H9 (cell line): ENCODE data around the gene LPAR1. TPM values are rescaled to one million over a fixed set of nuclear protein-coding genes. Genes with fewer than 3 reads are reported as not detected.

Experiments
- DNase-seq: peaks from one replicate; pipeline ENCODE4 v3.0.0-alpha.2; 2017
- H2AFZ ChIP-seq: one replicate; pipeline ENCODE4 v1.6.1; 2013; ENCODE audit warnings: mild to moderate bottlenecking, low read length, control low read depth, moderate library complexity
- H2AK5ac ChIP-seq: 2 replicates; pipeline ENCODE4 v1.6.1; 2013; ENCODE audit warnings: low read length, control low read depth, mixed read lengths; ENCODE audit not compliant: insufficient read length
- H2BK120ac ChIP-seq: one replicate; pipeline ENCODE4 v1.6.1; 2013; ENCODE audit warnings: low read depth, mild to moderate bottlenecking, low read length, control low read depth, inconsistent platforms; ENCODE audit not compliant: poor library complexity, severe bottlenecking
- H2BK12ac ChIP-seq: 2 replicates; pipeline ENCODE4 v1.6.1; 2013; ENCODE audit warnings: low read length, control low read depth, mixed read lengths, low read depth; ENCODE audit not compliant: insufficient read length
- H2BK15ac ChIP-seq: 2 replicates; pipeline ENCODE4 v1.6.1; 2013; ENCODE audit warnings: low read depth, low read length, control low read depth
- H2BK20ac ChIP-seq: one replicate; pipeline ENCODE4 v1.6.1; 2013; ENCODE audit warnings: low read depth, mild to moderate bottlenecking, low read length, control low read depth, inconsistent platforms; ENCODE audit not compliant: poor library complexity, severe bottlenecking
- H2BK5ac ChIP-seq: 2 replicates; pipeline ENCODE4 v1.6.1; 2013; ENCODE audit warnings: low read length, control low read depth, mixed read lengths; ENCODE audit not compliant: insufficient read length
- H3K14ac ChIP-seq: 2 replicates; pipeline ENCODE4 v1.6.1; 2013; ENCODE audit warnings: low read length, control low read depth; ENCODE audit not compliant: insufficient read depth
- H3K18ac ChIP-seq: 2 replicates; pipeline ENCODE4 v1.6.1; 2013; ENCODE audit warnings: low read depth, mild to moderate bottlenecking, mixed read lengths, low read length, control low read depth; ENCODE audit not compliant: insufficient read length
- H3K23ac ChIP-seq: 2 replicates; pipeline ENCODE4 v1.6.1; 2013; ENCODE audit warnings: low read length, control low read depth, mixed read lengths, low read depth; ENCODE audit not compliant: insufficient read length
- H3K23me2 ChIP-seq: 2 replicates; pipeline ENCODE4 v1.6.1; 2013; ENCODE audit warnings: low read depth, mild to moderate bottlenecking, mixed read lengths, low read length, control low read depth; ENCODE audit not compliant: insufficient read length, poor library complexity, severe bottlenecking
- H3K27ac ChIP-seq: 2 replicates; pipeline ENCODE4 v1.5.1; 2013; ENCODE audit warnings: low read length, control low read depth, mixed read lengths, low read depth; ENCODE audit not compliant: insufficient read length
- H3K27me3 ChIP-seq: 2 replicates; pipeline ENCODE4 v1.6.1; 2013; ENCODE audit warnings: low read length, control low read depth, inconsistent platforms; ENCODE audit not compliant: insufficient read depth
- H3K4ac ChIP-seq: 2 replicates; pipeline ENCODE4 v1.6.1; 2013; ENCODE audit warnings: low read depth, mild to moderate bottlenecking, control low read depth, inconsistent platforms, low read length, moderate library complexity
- H3K4me1 ChIP-seq: 2 replicates; pipeline ENCODE4 v1.6.1; 2013; ENCODE audit warnings: low read length, control low read depth, inconsistent platforms; ENCODE audit not compliant: insufficient read depth
- H3K4me2 ChIP-seq: 2 replicates; pipeline ENCODE4 v1.6.1; 2013; ENCODE audit warnings: low read length, control low read depth, mixed read lengths; ENCODE audit not compliant: insufficient read length, insufficient read depth
- H3K56ac ChIP-seq: 2 replicates; pipeline ENCODE4 v1.6.1; 2013; ENCODE audit warnings: low read depth, mild to moderate bottlenecking, mixed read lengths, low read length, control low read depth; ENCODE audit not compliant: insufficient read length
- H3K79me1 ChIP-seq: 2 replicates; pipeline ENCODE4 v1.6.1; 2013; ENCODE audit warnings: low read depth, mild to moderate bottlenecking, moderate library complexity, low read length, control low read depth, inconsistent platforms; ENCODE audit not compliant: insufficient read depth, poor library complexity, severe bottlenecking
- H3K79me2 ChIP-seq: 2 replicates; pipeline ENCODE4 v1.6.1; 2013; ENCODE audit warnings: low read length, control low read depth, inconsistent platforms; ENCODE audit not compliant: insufficient read depth
- H3K9ac ChIP-seq: 2 replicates; pipeline ENCODE4 v1.6.1; 2013; ENCODE audit warnings: low read length, control low read depth, mixed read lengths; ENCODE audit not compliant: insufficient read length; ENCODE audit errors: extremely low read depth
- H3K9me3 ChIP-seq: one replicate; pipeline ENCODE4 v1.6.1; 2013; ENCODE audit warnings: low read depth, low read length, inconsistent platforms; ENCODE audit not compliant: control insufficient read depth
- H3T11ph ChIP-seq: one replicate; pipeline ENCODE4 v1.6.1; 2013; ENCODE audit warnings: mild to moderate bottlenecking, low read length, control low read depth, inconsistent platforms
- H4K20me1 ChIP-seq: one replicate; pipeline ENCODE4 v1.6.1; 2013; ENCODE audit not compliant: control insufficient read depth, insufficient read length, insufficient read depth
- H4K5ac ChIP-seq: 2 replicates; pipeline ENCODE4 v1.6.1; 2013; ENCODE audit warnings: low read depth, mild to moderate bottlenecking, mixed read lengths, low read length, control low read depth; ENCODE audit not compliant: insufficient read length
- H4K8ac ChIP-seq: replicated peaks from 2 replicates; pipeline ENCODE4 v1.6.1; 2013; ENCODE audit warnings: low read length, control low read depth, mixed read lengths, low read depth; ENCODE audit not compliant: insufficient read length
- H4K91ac ChIP-seq: 2 replicates; pipeline ENCODE4 v1.6.1; 2013; ENCODE audit warnings: low read depth, mild to moderate bottlenecking, moderate library complexity, mixed read lengths, low read length, control low read depth; ENCODE audit not compliant: insufficient read length
- H3K27ac Mint-ChIP-seq, 3 experiments: 2 replicates in 2 of 3; 3 replicates in 1 of 3; pipeline ENCODE4 v1.8.0; 2020 to 2021; ENCODE audit warnings: mixed read lengths in 3 of 3, mild to moderate bottlenecking in 1 of 3, moderate library complexity in 1 of 3
- H3K27me3 Mint-ChIP-seq: 2 replicates; pipeline ENCODE4 v1.8.0; 2021; ENCODE audit warnings: low read depth, mild to moderate bottlenecking, moderate library complexity, mixed read lengths
- H3K36me3 Mint-ChIP-seq, 3 experiments: 2 replicates in 2 of 3; 3 replicates in 1 of 3; pipeline ENCODE4 v1.8.0; 2020 to 2021; ENCODE audit warnings: low read depth in 3 of 3, mixed read lengths in 3 of 3; ENCODE audit not compliant: insufficient read depth in 1 of 3
- H3K4me1 Mint-ChIP-seq, 2 experiments: 2 replicates each; pipeline ENCODE4 v1.8.0; 2020; ENCODE audit warnings: mixed read lengths in 2 of 2
- H3K4me3 Mint-ChIP-seq, 2 experiments: 2 replicates in 1 of 2; 3 replicates in 1 of 2; pipeline ENCODE4 v1.8.0; 2020 to 2021; ENCODE audit warnings: mild to moderate bottlenecking in 2 of 2, mixed read lengths in 2 of 2, moderate library complexity in 1 of 2
- H3K9me3 Mint-ChIP-seq, 2 experiments: 2 replicates in 1 of 2; 3 replicates in 1 of 2; pipeline ENCODE4 v1.8.0; 2020; ENCODE audit warnings: mild to moderate bottlenecking in 2 of 2, mixed read lengths in 2 of 2, moderate library complexity in 1 of 2
- WGBS: extraction: QIAGEN DNeasy Blood & Tissue Kit; methylation state at CpG from one replicate; pipeline ENCODE4 v1.1.7; 2013; ENCODE audit warnings: missing lambda C conversion rate, low lambda C conversion rate, mixed read lengths; ENCODE audit not compliant: insufficient read length; ENCODE audit errors: extremely low coverage; 5-methylcytosine and 5-hydroxymethylcytosine counted together
- total RNA-seq: library from RNA; stranded (reverse); gene quantifications from 2 replicates; pipeline ENCODE4 v1.2.1, GENCODE V29; 2021
- TF ChIP-seq, protein P1 (sequence below): fragments of 200-600 bp; sonication (generic); conservative IDR thresholded peaks from 3 replicates; pipeline ENCODE4 v1.8.0; 2021; ENCODE audit warnings: antibody characterized with exemption, mild to moderate bottlenecking

Gene LPAR1
- total RNA-seq, 1 experiment from 2014 or later, result 1.3 TPM

DNA sequence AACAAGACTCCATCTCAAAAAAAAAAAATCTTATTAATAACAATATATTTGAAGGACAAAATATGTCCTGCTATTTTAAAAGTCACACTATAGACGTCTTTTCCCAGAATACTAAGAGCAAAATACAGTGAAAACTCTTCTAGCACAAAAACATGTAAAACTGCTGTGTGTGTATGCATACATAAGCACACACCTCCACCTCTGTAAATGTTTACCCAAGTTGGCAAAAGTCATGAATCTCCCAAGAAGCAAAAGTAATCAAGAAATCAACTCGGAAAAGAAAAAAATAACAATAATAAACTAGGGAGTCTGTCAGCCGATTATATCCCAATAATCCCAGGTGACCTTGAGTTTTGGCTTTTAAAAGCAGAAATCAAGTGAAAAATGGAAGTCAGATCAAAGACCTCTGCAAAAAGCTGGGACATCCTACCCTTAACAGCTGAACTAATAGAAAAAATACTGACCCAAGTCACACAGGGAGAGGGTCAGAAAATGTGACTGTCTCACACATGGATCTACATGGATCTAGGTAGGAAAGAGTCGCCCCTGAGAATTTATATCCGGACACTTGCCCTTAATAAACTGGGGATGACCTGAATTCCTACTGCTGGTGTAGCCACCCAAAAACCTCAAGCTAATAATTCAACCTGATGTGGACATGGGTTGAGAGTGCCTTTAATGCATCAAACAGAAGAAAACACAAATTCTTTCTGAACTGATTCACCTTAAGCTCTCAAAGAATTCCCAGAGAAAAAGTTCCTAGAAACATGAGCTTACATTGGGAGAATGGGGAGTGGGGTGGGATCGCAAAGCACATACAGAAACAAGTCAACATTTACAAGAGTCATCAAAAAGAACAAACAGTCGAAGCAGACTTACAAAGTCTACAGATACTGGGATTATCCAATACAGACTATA lies 29.9 kb downstream of the LPAR1 start:
- Histone ChIP-seq H3K23ac (no peak overlapping the region), H3T11ph (no peak overlapping the region), H2BK12ac (no peak overlapping the region), H3K56ac (no peak overlapping the region), H4K91ac (no peak overlapping the region), H3K4ac (no peak overlapping the region), H3K9me3 (no peaks in the 10 kb centered on the region), H3K14ac (no peak overlapping the region), H4K5ac (no peak overlapping the region), H2BK20ac (no peak overlapping the region), H4K8ac (no peak overlapping the region), H3K18ac (no peak overlapping the region), H3K9ac (no peak overlapping the region), H2BK5ac (no peak overlapping the region), H3K79me1 (no peaks in the 10 kb centered on the region), H3K27ac (no peak overlapping the region), H3K4me2 (no peak overlapping the region), H2BK15ac (no peak overlapping the region), H2AK5ac (no peak overlapping the region), H2BK120ac (no peak overlapping the region), H3K79me2 (no peaks in the 10 kb centered on the region), H3K4me1 (no peaks in the 10 kb centered on the region; the same call in 1 of the 2 replicates), H4K20me1 (no peaks in the 10 kb centered on the region), H2AFZ (no peak overlapping the region), H3K27me3 (no peaks in the 10 kb centered on the region), H3K23me2 (no peaks in the 10 kb centered on the region)
- Mint-ChIP-seq H3K27ac (no peak overlapping the region), H3K4me1 (peaks cover 12 to 16% of the 10 kb centered on the region in 2 experiments), H3K9me3 (0 out of 5 replicates have a peak, but pooled peaks cover 0 to 1% of the 10 kb centered on the region in 2 experiments), H3K36me3 (peaks cover 0 to 3% (median 2%) of the 10 kb centered on the region in 3 experiments; a peak in 2 of 7 replicates), H3K4me3 (no peak overlapping the region), H3K27me3 (0 out of 2 replicates have a peak, but pooled peaks cover 1% of the 10 kb centered on the region)
- WGBS, result no CpG with 5 or more reads among the region's 7 CpGs
- TF ChIP-seq, protein P1, sequence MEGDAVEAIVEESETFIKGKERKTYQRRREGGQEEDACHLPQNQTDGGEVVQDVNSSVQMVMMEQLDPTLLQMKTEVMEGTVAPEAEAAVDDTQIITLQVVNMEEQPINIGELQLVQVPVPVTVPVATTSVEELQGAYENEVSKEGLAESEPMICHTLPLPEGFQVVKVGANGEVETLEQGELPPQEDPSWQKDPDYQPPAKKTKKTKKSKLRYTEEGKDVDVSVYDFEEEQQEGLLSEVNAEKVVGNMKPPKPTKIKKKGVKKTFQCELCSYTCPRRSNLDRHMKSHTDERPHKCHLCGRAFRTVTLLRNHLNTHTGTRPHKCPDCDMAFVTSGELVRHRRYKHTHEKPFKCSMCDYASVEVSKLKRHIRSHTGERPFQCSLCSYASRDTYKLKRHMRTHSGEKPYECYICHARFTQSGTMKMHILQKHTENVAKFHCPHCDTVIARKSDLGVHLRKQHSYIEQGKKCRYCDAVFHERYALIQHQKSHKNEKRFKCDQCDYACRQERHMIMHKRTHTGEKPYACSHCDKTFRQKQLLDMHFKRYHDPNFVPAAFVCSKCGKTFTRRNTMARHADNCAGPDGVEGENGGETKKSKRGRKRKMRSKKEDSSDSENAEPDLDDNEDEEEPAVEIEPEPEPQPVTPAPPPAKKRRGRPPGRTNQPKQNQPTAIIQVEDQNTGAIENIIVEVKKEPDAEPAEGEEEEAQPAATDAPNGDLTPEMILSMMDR, result no peak
- DNase-seq, result no peak
